Adrenal gland (tissue), 5 donors: ENCODE results near the gene ARHGAP19.

ENCODE experiments used
- POLR2A ChIP-seq, 2 donors: fragments of 450-650 bp; IDR thresholded peaks; one replicate each; pipeline ENCODE4 v1.6.1; 2017; ENCODE audit warnings: antibody characterized with exemption in 2 of 2, mild to moderate bottlenecking in 2 of 2, moderate library complexity in 1 of 2
- TF ChIP-seq, protein P1 (sequence below), 6 experiments: fragments of 450-650 bp in 4 of 6; fragments of 200-600 bp in 2 of 6; sonication (generic) in 1 of 6; IDR thresholded peaks; 1 replicate in 5 of 6; 2 replicates in 1 of 6; pipeline versions ENCODE4 v1.5.1 to v1.8.0; 2016 to 2021; ENCODE audit warnings: antibody characterized with exemption in 6 of 6, mild to moderate bottlenecking in 2 of 6, moderate library complexity in 1 of 6
- donor health status: DM: no; HTN: no; CAD: no.

- TF ChIP-seq, protein P1, sequence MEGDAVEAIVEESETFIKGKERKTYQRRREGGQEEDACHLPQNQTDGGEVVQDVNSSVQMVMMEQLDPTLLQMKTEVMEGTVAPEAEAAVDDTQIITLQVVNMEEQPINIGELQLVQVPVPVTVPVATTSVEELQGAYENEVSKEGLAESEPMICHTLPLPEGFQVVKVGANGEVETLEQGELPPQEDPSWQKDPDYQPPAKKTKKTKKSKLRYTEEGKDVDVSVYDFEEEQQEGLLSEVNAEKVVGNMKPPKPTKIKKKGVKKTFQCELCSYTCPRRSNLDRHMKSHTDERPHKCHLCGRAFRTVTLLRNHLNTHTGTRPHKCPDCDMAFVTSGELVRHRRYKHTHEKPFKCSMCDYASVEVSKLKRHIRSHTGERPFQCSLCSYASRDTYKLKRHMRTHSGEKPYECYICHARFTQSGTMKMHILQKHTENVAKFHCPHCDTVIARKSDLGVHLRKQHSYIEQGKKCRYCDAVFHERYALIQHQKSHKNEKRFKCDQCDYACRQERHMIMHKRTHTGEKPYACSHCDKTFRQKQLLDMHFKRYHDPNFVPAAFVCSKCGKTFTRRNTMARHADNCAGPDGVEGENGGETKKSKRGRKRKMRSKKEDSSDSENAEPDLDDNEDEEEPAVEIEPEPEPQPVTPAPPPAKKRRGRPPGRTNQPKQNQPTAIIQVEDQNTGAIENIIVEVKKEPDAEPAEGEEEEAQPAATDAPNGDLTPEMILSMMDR (IDR thresholded peaks at IDR 0.05) = no peak
- TF ChIP-seq POLR2A (IDR thresholded peaks at IDR 0.05) = no peak
Observed at GRCh38 chr10:97250952-97251351, 41.5 kb downstream of the ARHGAP19 start.
